ENCODE data around the gene SH3D21. TPM values are rescaled to one million over a fixed set of nuclear protein-coding genes. Genes with fewer than 3 reads are reported as not detected.

The SH3D21 gene
- 1.3 and 1.7 TPM in 2 replicates for total RNA-seq

DNA sequence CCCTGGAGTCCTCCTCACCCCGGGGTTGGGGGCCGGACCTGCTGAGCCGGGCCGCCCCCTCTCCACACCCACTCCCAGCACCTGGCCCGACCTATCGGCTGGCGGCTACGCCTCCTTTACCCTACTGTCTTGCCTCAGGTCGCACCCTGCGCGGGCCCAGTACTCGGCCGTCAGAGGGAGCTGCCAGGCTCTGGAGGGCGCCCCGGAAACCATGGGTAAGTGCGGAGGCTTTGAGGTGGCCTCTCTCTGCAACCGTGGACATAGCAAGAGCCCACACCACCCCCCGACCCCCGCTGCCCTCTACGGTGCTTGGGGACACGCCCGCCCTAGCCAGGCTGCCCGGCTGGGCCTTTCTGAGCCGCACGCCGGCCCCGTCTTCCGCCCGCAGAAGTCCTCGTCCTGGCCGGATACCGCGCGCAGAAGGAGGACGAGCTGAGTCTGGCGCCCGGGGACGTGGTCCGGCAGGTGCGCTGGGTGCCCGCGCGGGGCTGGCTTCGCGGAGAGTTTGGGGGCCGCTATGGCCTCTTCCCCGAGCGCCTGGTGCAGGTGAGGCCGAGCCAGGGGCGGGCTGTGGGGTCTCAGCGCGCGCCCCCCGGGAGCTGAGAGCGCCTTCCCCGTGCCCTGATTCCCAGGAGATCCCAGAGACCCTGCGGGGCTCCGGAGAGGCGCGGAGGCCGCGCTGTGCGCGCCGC is at the start of gene SH3D21:
TSS of gene SH3D21 (plus strand) at position 159 of the 692 bp plus-strand sequence. CDS start at position 212, 53 bp downstream.

DNA sequence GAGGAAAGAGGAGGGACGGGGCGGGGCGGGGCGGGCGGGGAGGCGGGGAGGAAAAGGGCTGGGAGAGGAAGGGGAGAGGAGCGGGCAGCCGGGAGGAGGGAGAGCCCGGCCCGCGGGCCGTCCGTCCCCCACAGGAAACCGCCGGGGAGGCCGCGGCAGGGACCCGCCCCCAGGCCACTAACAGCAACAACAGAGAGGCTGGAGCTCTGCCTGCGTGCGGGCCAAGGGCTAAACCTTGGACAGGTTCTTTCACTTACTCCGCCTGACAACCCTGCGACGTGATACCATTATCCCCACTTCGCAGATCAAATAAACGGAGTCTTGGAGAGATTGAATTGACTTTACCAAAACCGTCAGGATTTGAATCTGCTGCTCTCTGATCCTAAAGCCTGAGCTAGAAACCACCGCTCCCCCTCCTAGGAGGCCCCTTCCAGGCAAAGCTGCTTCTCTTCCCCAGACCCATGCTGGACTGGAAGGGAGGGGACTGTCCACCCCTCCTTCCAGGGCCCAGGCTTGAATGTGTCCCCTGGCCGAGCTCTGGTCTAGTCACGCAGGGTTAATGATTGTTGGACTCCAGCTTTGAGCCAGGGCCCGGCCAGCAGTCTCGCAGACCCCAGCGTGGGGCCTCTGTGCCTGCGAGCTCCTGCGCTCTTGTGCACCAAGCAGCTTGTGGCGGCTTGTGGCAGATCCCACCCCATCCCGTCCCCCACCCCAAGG is 17.6 kb downstream of the SH3D21 start, which contains the start of gene EVA1B:
TSS of gene EVA1B (minus strand) at position 10 of the 717 bp plus-strand sequence. CDS start 608 bp downstream, outside the sequence.

Other genes with a start within 250 kb of the SH3D21 start
- gene TEKT2, start 222.3 kb upstream of the SH3D21 start, total RNA-seq: under 0.01 TPM in 1 of 2 replicates, not detected in the other
- 22.5 and 25.8 TPM in 2 replicates for gene ADPRS, start 217.5 kb upstream of the SH3D21 start, total RNA-seq
- 5.7 and 5.9 TPM in 2 replicates for gene COL8A2, start 181.1 kb upstream of the SH3D21 start, total RNA-seq
- gene TRAPPC3, start 156.9 kb upstream of the SH3D21 start, total RNA-seq: 83.5 and 86.3 TPM in 2 replicates
- 87.5 and 88.7 TPM in 2 replicates for gene MAP7D1, start 150.2 kb upstream of the SH3D21 start, total RNA-seq
- 91.0 and 97.1 TPM in 2 replicates for gene THRAP3, start 81.9 kb upstream of the SH3D21 start, total RNA-seq
- gene EVA1B, start 17.3 kb downstream of the SH3D21 start, total RNA-seq: 202 and 212 TPM in 2 replicates
- 13.4 and 14.8 TPM in 2 replicates for gene STK40, start 79.6 kb downstream of the SH3D21 start, total RNA-seq
- 10.3 TPM in 2 replicates for gene LSM10, start 91.5 kb downstream of the SH3D21 start, total RNA-seq
- 9.9 and 11.9 TPM in 2 replicates for gene OSCP1, start 144.1 kb downstream of the SH3D21 start, total RNA-seq
- 55.4 and 60.4 TPM in 2 replicates for gene MRPS15, start 158.0 kb downstream of the SH3D21 start, total RNA-seq
- not detected in 2 replicates for gene CSF3R, start 176.5 kb downstream of the SH3D21 start, total RNA-seq

Data from aortic smooth muscle cell (primary cell).